NCI-H82 treated with DMSO at 0.1 percent for 48 hours (cell line): ENCODE measurements around the gene MFAP5.

Experiments
- DNase-seq: peaks from one replicate; lab custom pipeline; 2025; ENCODE audit not compliant: unreplicated experiment; lab: John Stamatoyannopoulos, UW

MFAP5 gene

DNA sequence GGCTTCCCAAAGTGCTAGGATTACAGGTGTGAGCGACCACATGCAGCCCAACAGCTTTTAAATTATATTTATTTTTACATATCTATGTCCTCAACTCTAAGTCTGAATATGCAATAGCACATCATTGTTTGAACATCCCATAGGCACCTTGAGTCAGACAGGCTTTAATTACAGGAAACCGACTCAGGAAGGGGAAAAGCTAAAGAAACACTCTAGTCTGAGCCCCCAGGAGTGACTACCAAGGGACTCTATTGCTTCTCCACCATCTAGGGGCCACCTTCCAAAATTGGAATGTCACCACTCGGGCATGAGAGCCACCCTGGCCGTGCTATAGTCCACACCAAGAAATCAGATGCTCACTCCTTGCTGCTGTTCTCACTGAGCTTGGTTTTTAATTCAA is 14.0 kb upstream of the MFAP5 start:
- no peak for DNase-seq

GRCh38 chr12:8675591-8676036 is 13.0 kb upstream of the MFAP5 start:
- DNase-seq = no peak

GRCh38 chr12:8672381-8672780 is 9.8 kb upstream of the MFAP5 start:
- no peak for DNase-seq

DNA sequence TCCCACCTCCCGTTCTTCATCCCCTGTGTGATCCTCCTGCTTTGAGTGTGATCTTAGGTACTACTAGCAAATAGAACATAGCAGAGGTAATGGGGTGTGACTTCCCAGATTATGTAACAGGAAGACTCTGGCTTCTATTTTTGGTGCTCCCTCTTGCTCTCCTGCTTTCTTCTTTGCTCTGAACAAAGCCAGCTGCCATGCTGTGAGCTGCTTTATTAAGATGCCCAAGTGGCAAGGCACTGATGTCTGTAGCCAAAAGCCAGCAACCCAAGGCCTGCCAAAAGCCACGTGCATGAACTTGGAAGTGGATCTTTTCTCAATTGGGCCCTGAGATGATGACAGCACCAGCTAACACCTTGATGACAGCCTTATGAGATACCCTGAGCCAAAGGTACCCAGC is 5.8 kb upstream of the MFAP5 start:
- DNase-seq = no peak

DNA sequence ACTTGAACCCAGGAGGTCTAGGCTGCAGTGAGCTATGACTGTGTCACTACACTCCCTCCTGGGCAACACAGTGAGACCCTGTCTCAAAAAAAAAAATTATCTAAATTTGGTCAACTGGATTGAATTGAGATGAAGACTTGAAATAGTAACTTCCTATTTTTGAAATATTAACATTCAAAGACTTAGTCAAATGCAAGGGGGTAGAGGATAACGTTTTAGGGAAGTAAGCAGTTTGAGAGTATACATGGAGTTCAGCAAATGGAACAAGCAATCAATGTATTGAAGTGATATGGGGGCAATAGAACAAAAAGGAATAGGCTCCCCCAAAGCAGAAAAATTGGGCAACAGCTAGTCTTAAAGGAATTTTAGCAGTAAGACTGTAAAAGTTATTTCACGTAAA is 4.6 kb upstream of the MFAP5 start:
- DNase-seq = no peak

DNA sequence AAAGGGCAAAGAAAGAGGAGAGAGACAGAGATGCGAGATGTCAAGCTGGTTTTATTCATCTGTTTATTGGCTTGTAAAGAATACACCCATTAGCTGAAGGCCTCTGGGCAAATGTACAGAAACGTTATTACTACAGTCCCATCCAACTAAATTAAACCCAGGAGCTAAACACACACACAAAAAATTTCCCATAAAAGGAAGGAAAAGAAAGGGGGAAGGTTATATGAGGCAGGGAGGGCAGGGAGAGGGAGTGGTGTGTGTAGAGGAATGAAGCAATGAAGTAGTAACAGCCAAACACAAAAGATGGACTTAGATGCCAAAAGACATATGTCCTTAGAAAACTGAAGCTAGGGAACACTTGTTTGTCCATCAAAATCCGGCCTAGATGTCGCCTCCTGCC is 3.1 kb upstream of the MFAP5 start:
- no peak for DNase-seq

DNA sequence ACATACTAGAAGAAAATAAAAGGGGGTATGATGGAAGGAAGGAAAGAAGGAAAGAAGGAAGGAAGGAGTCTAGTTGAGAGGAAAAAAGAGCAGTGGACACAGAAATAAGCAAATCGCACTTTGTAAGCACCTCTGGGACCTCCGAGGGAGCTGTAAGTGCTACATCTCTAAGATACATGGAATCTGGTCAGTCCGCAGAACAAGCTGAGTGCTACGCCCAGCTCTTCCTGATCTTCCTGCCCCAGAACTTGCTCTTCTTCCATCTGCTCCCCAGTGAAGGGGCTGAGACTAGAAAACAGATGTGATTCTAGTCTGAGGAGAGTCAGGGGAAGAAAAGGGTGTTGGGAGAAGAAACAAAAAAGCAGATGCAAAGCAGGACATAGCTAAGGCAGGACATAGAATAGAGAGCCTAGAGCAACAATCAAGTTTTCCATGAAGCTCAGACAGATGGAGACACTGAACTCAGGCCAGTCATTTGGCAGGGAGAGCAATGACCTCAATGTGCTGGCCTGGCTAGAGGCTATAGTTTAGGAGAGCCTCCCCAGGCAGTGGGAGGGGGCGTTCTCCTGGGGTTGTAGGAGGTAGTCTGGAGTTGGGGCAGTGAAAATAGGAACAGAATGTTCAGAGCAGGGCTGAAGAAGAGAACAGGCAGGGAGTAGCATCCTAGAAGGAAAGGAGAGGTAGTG is 1.7 kb upstream of the MFAP5 start:
- no peak for DNase-seq

DNA sequence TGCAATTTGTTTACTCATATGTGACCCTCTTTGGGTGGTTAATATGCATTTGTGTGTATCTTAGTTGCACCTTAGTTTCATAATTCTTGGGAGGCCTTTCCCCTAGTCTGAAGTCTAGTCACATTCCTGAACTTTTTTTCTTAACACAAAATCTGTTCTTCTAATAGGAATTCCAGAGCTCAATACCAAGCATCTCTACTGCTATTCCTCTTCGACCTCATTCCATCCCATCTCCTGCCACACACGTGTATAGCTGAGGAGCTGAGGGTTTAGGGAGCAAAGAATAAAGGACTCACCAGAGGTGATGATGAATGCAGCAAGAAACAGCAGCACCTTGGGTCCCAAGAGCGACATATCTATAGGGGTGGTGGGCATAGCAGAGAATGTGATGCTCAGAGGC is 875 bp downstream of the MFAP5 start:
- DNase-seq = no peak

DNA sequence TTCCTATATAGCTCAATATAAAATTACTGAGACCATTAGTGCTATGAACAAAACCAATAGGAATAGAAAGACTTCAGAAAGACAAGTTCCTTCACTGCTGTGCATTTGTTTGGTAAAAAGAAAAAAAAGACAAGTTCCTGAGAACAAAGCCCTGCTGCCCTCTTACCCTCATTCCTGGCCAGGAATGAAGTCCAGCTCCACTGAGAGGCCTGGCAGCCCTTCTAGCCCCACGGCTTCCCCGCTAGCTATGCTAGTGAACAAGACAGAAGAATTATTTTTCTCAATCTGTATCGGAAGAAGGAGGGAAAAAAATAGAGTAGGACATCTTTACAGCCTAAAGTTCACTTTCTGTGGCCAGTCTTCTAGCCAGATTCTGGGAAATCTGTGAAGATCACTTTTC is 1.6 kb downstream of the MFAP5 start:
- no peak for DNase-seq

DNA sequence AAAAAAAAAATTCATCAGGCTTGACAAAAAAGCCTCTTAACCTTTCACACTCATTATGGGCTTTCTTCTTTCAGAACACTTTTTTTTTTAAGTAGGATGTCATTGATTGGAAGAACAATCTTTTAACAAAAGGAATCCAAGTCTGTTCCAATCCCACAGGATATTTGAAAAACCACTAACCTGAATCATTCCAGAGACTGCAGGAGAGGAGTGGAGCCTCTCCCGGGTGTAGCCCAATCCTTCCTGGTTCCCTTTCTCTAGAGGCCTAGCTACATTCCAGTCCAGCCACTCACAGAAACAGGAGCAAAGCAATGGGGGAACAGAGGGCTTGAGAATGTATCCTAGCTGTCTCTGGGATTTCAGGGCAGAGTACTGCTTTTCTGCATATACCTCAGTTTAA is 4.3 kb downstream of the MFAP5 start:
- DNase-seq = no peak

GRCh38 chr12:8655421-8655820 is 7.2 kb downstream of the MFAP5 start:
- DNase-seq = no peak

- DNase-seq = no peak
These were observed 13.9 kb downstream of the MFAP5 start for GRCh38 chr12:8648576-8649205.

DNA sequence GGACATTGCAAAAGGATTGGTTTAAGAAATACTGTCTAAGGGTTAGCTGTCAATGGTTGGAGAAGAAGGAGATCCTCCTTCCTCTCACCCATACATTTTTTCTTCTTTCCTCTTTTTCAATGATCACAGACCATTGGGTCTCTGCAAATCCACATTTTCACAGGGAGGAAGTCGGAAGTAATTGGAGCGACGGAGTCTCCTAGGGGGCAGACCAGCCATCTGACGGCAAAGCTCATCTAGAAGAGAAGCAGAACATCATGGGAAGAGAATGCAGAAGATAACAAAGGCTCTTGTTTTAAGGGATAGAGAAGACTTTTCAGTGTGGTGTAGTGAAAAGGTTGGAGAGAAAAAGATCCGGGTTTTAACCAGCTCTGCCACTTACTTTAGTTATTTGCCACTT is 14.7 kb downstream of the MFAP5 start:
- DNase-seq = no peak

GRCh38 chr12:8644345-8645248 is 18.0 kb downstream of the MFAP5 start:
- no peak for DNase-seq

GRCh38 chr12:8642775-8643174 is 19.9 kb downstream of the MFAP5 start:
- DNase-seq = no peak

DNA sequence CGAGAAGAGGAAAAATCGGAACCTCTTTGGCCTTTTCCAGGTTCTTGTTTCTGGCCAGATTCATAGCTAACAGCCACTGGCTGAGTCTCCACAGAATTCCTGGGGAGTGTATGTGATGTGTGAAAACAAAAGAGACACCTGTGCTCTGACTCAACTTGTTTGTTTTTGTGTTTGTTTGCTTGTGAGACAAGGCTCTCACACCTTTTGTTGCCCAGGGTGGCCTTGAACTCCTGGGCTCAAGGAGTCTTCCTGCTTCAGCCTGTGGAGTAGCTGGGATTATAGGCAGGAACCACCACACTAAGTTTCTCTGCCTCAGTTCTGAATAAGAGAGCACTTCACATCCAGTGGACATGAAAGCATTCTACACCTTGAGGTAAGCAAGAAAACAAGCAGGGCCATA is 22.7 kb downstream of the MFAP5 start:
- DNase-seq = no peak

DNA sequence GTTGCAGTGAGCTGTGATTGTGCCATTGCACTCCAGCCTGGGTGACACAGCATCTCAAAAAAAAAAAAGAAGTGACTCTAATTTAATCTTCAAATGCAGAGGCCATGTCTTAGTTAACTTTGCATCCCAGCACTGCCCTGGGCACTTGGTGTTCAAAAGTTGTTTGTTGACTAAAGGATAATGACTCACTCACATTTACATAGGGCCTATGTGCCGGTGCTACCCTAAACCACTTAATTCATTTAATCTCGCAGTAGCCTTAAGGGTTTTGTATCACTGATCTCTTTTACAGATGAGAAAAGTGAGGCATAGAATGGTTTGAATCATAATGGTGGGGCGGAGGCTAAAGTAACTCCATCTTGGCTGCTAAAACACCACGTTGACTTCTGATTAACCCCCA is 23.7 kb downstream of the MFAP5 start:
- DNase-seq = no peak

GRCh38 chr12:8637666-8638065 is 25.0 kb downstream of the MFAP5 start:
- DNase-seq = no peak

DNA sequence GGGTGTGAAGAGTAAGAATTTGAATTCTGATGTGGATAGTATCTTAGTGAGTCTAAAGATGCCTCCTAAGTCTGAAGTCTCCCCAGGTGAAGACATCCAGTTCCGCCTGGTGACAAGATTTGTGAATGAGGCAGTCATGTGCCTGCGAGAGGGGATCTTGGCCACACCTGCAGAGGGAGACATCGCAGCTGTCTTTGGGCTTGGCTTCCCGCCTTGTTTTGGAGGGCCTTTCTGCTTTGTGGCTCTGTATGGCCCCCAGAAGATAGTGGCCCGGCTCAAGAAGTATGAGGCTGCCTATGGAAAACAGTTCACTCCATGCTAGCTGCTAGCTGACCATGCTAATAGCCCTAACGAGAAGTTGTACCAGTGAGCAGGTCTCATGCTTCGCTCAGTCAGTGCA is 25.4 kb downstream of the MFAP5 start:
- DNase-seq = no peak

DNA sequence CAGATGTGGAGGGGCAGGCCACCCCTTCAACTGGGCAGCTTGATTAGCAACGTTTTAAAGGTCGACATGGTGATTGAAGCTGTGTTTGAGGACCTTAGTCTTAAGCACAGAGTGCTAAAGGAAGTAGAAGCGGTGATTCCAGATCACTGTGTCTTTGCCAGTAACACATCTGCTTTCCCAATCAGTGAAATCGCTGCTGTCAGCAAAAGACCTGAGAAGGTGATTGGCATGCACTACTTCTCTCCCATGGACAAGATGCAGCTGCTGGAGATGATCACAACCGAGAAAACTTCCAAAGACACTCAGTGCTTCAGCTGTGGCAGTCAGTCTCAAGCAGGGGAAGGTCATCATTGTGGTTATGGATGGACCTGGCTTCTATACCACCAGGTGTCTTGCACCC is 26.0 kb downstream of the MFAP5 start:
- DNase-seq = no peak

GRCh38 chr12:8636007-8636346 is 26.6 kb downstream of the MFAP5 start:
- DNase-seq = peak; percentile 88

DNA sequence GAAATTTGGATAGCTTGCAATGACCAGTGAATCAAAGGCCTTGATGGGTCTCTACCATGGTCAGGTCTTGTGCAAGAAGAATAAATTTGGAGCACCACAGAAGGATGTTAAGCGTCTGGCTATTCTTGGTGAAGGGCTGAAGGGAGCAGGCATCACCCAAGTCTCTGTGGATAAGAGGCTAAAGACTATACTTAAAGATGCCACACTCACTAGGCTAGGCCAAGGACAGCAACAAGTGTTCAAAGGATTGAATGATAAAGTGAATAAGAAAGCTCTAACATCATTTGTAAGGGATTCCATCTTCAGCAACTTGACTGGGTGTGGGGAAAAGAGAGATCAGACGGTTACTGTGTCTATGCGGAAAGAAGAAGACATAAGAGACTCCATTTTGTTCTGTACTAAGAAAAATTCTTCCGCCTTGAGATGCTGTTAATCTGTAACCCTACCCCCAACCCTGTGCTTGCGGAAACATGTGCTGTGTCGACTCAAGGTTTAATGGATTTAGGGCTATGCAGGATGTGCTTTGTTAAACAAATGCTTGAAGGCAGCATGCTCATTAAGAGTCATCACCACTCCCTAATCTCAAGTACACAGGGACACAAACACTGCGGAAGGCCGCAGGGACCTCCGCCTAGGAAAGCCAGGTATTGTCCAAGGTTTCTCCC is 27.2 kb downstream of the MFAP5 start:
- DNase-seq = peak; percentile 33
